H1 (cell line): ENCODE measurements around the gene TMA7. TPM values are rescaled to one million over a fixed set of nuclear protein-coding genes. Genes with fewer than 3 reads are reported as not detected.

ENCODE experiments used
- ASH2L ChIP-seq: fragments of 200-600, 300-600 bp; sonication (generic); IDR thresholded peaks from one replicate; pipeline ENCODE4 v1.7.1; 2017; ENCODE audit warnings: low read length
- ATF2 ChIP-seq: IDR thresholded peaks from 2 replicates; pipeline ENCODE4 v1.6.1; 2012; ENCODE audit warnings: low read length, inconsistent platforms
- CREB1 ChIP-seq: IDR thresholded peaks from 2 replicates; pipeline ENCODE4 v1.6.1; 2012; ENCODE audit warnings: inconsistent platforms
- NRF1 ChIP-seq: IDR thresholded peaks from 2 replicates; pipeline ENCODE4 v1.6.1; 2011; ENCODE audit warnings: mild to moderate bottlenecking, low read depth, low read length, improper control_type of control experiment
- RXRA ChIP-seq: IDR thresholded peaks from 2 replicates; pipeline ENCODE4 v1.6.1; 2011; ENCODE audit warnings: low read depth, mild to moderate bottlenecking, low read length, moderate library complexity; ENCODE audit not compliant: insufficient read depth
- SIRT6 ChIP-seq: IDR thresholded peaks from one replicate; pipeline ENCODE4 v1.7.1; 2012; ENCODE audit warnings: low read length, inconsistent platforms
- SP2 ChIP-seq: IDR thresholded peaks from 2 replicates; pipeline ENCODE4 v1.6.1; 2012; ENCODE audit warnings: mild to moderate bottlenecking, low read length, inconsistent platforms
- SP4 ChIP-seq: IDR thresholded peaks from 2 replicates; pipeline ENCODE4 v1.6.1; 2012; ENCODE audit warnings: low read length, inconsistent platforms
- TAF7 ChIP-seq: optimal IDR thresholded peaks from 2 replicates; pipeline ENCODE3; 2011; ENCODE audit warnings: low read depth, mild to moderate bottlenecking, inconsistent platforms, low read length, moderate library complexity, borderline replicate concordance
- polyA plus RNA-seq, 7 experiments: library from polyadenylated mRNA; depleted of rRNA in 3 of 7; stranded (reverse) in 5 of 7; unstranded in 2 of 7; fragments of >200 nt in 5 of 7; fragments of 200-250 nt in 2 of 7; gene quantifications; 1 replicate in 5 of 7; 2 replicates in 1 of 7; 4 replicates in 1 of 7; pipeline versions ENCODE4 v1.2.1 to v1.2.3, GENCODE V29; 2011 to 2013; ENCODE audit warnings: missing spikeins in 2 of 7, mixed read lengths in 2 of 7
- total RNA-seq: library from RNA; stranded (reverse); fragmentation: NEBNext Ultra II Directional; extraction: Animal tissue kit (Norgen Biotek cat#: 25700); gene quantifications from 2 replicates; pipeline ENCODE4 v1.2.1, GENCODE V29; 2021
- TF ChIP-seq, protein P1 (sequence below): fragments of 300-600 bp; sonication (generic); IDR thresholded peaks from 2 replicates; pipeline ENCODE4 v1.7.1; 2012; ENCODE audit warnings: low read length, moderate library complexity, mild to moderate bottlenecking, inconsistent platforms; ENCODE audit not compliant: insufficient replicate concordance

The TMA7 gene
- total and polyA plus RNA-seq, 2 of the 8 experiments (the other 6 are each of a cell fraction or from before 2014, with no cell fraction given) = 138 to 305 TPM

- TF ChIP-seq, protein P1, sequence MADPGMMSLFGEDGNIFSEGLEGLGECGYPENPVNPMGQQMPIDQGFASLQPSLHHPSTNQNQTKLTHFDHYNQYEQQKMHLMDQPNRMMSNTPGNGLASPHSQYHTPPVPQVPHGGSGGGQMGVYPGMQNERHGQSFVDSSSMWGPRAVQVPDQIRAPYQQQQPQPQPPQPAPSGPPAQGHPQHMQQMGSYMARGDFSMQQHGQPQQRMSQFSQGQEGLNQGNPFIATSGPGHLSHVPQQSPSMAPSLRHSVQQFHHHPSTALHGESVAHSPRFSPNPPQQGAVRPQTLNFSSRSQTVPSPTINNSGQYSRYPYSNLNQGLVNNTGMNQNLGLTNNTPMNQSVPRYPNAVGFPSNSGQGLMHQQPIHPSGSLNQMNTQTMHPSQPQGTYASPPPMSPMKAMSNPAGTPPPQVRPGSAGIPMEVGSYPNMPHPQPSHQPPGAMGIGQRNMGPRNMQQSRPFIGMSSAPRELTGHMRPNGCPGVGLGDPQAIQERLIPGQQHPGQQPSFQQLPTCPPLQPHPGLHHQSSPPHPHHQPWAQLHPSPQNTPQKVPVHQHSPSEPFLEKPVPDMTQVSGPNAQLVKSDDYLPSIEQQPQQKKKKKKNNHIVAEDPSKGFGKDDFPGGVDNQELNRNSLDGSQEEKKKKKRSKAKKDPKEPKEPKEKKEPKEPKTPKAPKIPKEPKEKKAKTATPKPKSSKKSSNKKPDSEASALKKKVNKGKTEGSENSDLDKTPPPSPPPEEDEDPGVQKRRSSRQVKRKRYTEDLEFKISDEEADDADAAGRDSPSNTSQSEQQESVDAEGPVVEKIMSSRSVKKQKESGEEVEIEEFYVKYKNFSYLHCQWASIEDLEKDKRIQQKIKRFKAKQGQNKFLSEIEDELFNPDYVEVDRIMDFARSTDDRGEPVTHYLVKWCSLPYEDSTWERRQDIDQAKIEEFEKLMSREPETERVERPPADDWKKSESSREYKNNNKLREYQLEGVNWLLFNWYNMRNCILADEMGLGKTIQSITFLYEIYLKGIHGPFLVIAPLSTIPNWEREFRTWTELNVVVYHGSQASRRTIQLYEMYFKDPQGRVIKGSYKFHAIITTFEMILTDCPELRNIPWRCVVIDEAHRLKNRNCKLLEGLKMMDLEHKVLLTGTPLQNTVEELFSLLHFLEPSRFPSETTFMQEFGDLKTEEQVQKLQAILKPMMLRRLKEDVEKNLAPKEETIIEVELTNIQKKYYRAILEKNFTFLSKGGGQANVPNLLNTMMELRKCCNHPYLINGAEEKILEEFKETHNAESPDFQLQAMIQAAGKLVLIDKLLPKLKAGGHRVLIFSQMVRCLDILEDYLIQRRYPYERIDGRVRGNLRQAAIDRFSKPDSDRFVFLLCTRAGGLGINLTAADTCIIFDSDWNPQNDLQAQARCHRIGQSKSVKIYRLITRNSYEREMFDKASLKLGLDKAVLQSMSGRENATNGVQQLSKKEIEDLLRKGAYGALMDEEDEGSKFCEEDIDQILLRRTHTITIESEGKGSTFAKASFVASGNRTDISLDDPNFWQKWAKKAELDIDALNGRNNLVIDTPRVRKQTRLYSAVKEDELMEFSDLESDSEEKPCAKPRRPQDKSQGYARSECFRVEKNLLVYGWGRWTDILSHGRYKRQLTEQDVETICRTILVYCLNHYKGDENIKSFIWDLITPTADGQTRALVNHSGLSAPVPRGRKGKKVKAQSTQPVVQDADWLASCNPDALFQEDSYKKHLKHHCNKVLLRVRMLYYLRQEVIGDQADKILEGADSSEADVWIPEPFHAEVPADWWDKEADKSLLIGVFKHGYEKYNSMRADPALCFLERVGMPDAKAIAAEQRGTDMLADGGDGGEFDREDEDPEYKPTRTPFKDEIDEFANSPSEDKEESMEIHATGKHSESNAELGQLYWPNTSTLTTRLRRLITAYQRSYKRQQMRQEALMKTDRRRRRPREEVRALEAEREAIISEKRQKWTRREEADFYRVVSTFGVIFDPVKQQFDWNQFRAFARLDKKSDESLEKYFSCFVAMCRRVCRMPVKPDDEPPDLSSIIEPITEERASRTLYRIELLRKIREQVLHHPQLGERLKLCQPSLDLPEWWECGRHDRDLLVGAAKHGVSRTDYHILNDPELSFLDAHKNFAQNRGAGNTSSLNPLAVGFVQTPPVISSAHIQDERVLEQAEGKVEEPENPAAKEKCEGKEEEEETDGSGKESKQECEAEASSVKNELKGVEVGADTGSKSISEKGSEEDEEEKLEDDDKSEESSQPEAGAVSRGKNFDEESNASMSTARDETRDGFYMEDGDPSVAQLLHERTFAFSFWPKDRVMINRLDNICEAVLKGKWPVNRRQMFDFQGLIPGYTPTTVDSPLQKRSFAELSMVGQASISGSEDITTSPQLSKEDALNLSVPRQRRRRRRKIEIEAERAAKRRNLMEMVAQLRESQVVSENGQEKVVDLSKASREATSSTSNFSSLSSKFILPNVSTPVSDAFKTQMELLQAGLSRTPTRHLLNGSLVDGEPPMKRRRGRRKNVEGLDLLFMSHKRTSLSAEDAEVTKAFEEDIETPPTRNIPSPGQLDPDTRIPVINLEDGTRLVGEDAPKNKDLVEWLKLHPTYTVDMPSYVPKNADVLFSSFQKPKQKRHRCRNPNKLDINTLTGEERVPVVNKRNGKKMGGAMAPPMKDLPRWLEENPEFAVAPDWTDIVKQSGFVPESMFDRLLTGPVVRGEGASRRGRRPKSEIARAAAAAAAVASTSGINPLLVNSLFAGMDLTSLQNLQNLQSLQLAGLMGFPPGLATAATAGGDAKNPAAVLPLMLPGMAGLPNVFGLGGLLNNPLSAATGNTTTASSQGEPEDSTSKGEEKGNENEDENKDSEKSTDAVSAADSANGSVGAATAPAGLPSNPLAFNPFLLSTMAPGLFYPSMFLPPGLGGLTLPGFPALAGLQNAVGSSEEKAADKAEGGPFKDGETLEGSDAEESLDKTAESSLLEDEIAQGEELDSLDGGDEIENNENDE = no peak
- TF ChIP-seq RXRA (no peak), ASH2L (no peak), CREB1 (no peak), ATF2 (no peak), SP2 (no peak), SP4 (no peak), NRF1 (no peak), SIRT6 (no peak), TAF7 (no peak)
These were observed 34.6 kb upstream of the TMA7 start (continued) for GRCh38 chr3:48405343-48405881.
